Endothelial cell (in vitro differentiated cells): ENCODE results near the gene LIPA. TPM values are rescaled to one million over a fixed set of nuclear protein-coding genes. Genes with fewer than 3 reads are reported as not detected.

ENCODE experiments used
- DNase-seq: peaks from one replicate; pipeline ENCODE4 v3.0.0; 2021; ENCODE audit warnings: low spot score
- H3K27ac Mint-ChIP-seq: one replicate; pipeline ENCODE4 v1.8.0; 2021; ENCODE audit warnings: mixed read lengths, inconsistent platforms; ENCODE audit not compliant: unreplicated experiment
- H3K27me3 Mint-ChIP-seq: one replicate; pipeline ENCODE4 v1.8.0; 2021; ENCODE audit warnings: mild to moderate bottlenecking, moderate library complexity, mixed read lengths, inconsistent platforms; ENCODE audit not compliant: unreplicated experiment
- H3K36me3 Mint-ChIP-seq: one replicate; pipeline ENCODE4 v1.8.0; 2021; ENCODE audit warnings: mild to moderate bottlenecking, low read depth, mixed read lengths, inconsistent platforms; ENCODE audit not compliant: unreplicated experiment
- H3K4me1 Mint-ChIP-seq: one replicate; pipeline ENCODE4 v1.8.0; 2021; ENCODE audit warnings: mild to moderate bottlenecking, mixed read lengths, inconsistent platforms; ENCODE audit not compliant: unreplicated experiment
- H3K4me3 Mint-ChIP-seq: one replicate; pipeline ENCODE4 v1.8.0; 2021; ENCODE audit warnings: mild to moderate bottlenecking, mixed read lengths, inconsistent platforms; ENCODE audit not compliant: unreplicated experiment
- H3K9me3 Mint-ChIP-seq: one replicate; pipeline ENCODE4 v1.8.0; 2021; ENCODE audit warnings: mixed read lengths, inconsistent platforms; ENCODE audit not compliant: unreplicated experiment
- total RNA-seq: library from RNA; stranded (reverse); fragmentation: NEBNext Ultra II Directional; extraction: Animal tissue kit (Norgen Biotek cat#: 25700); gene quantifications from one replicate; pipeline ENCODE4 v1.2.1, GENCODE V29; 2021; ENCODE audit not compliant: unreplicated experiment
- TF ChIP-seq, protein P1 (sequence below): fragments of 200-600 bp; sonication (generic); IDR thresholded peaks from one replicate; pipeline ENCODE4 v1.5.0; 2021; ENCODE audit warnings: antibody characterized with exemption; ENCODE audit not compliant: unreplicated experiment

LIPA gene
- total RNA-seq, 1 donor from 2014 or later, result 84.2 TPM

GRCh38 chr10:89236226-89236797 is 15.3 kb downstream of the LIPA start:
- H3K36me3 Mint-ChIP-seq, result peaks cover 14% of the 10 kb centered on the region

GRCh38 chr10:89235073-89235798 is 16.3 kb downstream of the LIPA start:
- H3K27me3 Mint-ChIP-seq, result peaks cover 5% of the 10 kb centered on the region
- no peak overlapping the region for H3K27ac Mint-ChIP-seq
- peaks cover 20% of the 10 kb centered on the region for H3K36me3 Mint-ChIP-seq
- TF ChIP-seq, protein P1, sequence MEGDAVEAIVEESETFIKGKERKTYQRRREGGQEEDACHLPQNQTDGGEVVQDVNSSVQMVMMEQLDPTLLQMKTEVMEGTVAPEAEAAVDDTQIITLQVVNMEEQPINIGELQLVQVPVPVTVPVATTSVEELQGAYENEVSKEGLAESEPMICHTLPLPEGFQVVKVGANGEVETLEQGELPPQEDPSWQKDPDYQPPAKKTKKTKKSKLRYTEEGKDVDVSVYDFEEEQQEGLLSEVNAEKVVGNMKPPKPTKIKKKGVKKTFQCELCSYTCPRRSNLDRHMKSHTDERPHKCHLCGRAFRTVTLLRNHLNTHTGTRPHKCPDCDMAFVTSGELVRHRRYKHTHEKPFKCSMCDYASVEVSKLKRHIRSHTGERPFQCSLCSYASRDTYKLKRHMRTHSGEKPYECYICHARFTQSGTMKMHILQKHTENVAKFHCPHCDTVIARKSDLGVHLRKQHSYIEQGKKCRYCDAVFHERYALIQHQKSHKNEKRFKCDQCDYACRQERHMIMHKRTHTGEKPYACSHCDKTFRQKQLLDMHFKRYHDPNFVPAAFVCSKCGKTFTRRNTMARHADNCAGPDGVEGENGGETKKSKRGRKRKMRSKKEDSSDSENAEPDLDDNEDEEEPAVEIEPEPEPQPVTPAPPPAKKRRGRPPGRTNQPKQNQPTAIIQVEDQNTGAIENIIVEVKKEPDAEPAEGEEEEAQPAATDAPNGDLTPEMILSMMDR, result no peak
- H3K4me1 Mint-ChIP-seq, result peaks cover 12% of the 10 kb centered on the region
- no peak overlapping the region for H3K4me3 Mint-ChIP-seq
- no peak for DNase-seq
- no peaks in the 10 kb centered on the region for H3K9me3 Mint-ChIP-seq

More at GRCh38 chr10:89236226-89236797, 15.3 kb downstream of the LIPA start:
- Mint-ChIP-seq H3K27ac (no peak overlapping the region), H3K4me3 (no peak overlapping the region), H3K9me3 (no peaks in the 10 kb centered on the region), H3K4me1 (peaks cover 21% of the 10 kb centered on the region), H3K27me3 (peaks cover 5% of the 10 kb centered on the region)
- TF ChIP-seq, protein P1, result no peak
- no peak for DNase-seq

DNA sequence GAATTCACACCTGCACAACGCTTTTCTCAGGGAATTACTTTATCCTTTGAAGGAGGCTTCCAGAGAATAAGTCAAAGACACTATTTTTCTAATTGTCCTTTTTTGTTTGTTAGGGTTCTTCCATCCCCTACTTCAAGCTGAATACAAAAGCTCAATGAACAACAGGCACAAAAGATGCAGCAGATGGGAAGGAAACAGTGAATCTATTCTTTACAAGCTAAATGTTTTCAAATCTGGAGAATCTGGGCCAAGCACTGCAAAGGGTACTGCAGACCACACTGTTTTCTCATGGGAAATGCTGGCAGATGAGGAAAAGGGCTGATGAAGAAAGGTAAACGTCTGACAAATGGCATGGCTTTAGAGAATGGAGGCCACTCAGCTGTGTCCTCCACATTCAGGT is 18.5 kb downstream of the LIPA start:
- no peak for DNase-seq
- H3K4me3 Mint-ChIP-seq, result no peak overlapping the region
- TF ChIP-seq, protein P1, result no peak
- peaks cover 32% of the 10 kb centered on the region for H3K36me3 Mint-ChIP-seq
- no peak overlapping the region for H3K27ac Mint-ChIP-seq
- no peaks in the 10 kb centered on the region for H3K9me3 Mint-ChIP-seq
- peaks cover 7% of the 10 kb centered on the region for H3K4me1 Mint-ChIP-seq
- peaks cover 5% of the 10 kb centered on the region for H3K27me3 Mint-ChIP-seq

- H3K36me3 Mint-ChIP-seq, result peaks cover 45% of the 10 kb centered on the region
- peaks cover 21% of the 10 kb centered on the region for H3K4me1 Mint-ChIP-seq
- H3K27ac Mint-ChIP-seq, result no peak overlapping the region
- peaks cover 2% of the 10 kb centered on the region for H3K27me3 Mint-ChIP-seq
- TF ChIP-seq, protein P1, result no peak
- no peak overlapping the region for H3K4me3 Mint-ChIP-seq
- no peak for DNase-seq
- H3K9me3 Mint-ChIP-seq, result no peaks in the 10 kb centered on the region
Measured at GRCh38 chr10:89228962-89229361, 22.6 kb downstream of the LIPA start.

DNA sequence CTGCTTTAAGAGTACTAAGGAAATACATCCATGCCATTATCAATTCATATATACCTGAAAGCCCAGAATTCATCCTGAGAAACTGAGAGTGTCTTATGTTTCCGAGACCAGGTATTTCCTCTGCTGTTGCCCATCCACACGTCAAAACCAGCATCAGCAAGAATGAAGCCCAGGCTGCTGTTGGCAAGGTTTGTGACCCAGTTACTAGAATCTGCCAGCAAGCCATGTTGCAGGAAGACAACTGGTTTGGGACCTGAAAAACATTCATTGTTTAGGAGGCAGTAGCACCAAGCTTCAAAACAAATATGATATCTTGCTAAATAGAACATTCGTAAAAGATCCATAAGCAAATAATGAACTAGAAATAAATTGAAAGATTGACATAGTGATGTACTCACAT is 23.4 kb downstream of the LIPA start:
- DNase-seq, result no peak
- TF ChIP-seq, protein P1, result no peak
- no peak overlapping the region for H3K4me3 Mint-ChIP-seq
- peaks cover 28% of the 10 kb centered on the region for H3K4me1 Mint-ChIP-seq
- peaks cover under 1% of the 10 kb centered on the region for H3K27me3 Mint-ChIP-seq
- no peak overlapping the region for H3K27ac Mint-ChIP-seq
- peaks cover 47% of the 10 kb centered on the region for H3K36me3 Mint-ChIP-seq
- no peaks in the 10 kb centered on the region for H3K9me3 Mint-ChIP-seq
